ENCODE measurements around the gene MGAT4C. TPM values are rescaled to one million over a fixed set of nuclear protein-coding genes. Genes with fewer than 3 reads are reported as not detected.
A peak's percentile ranks its signal among the peaks of the same experiment; 100 is the strongest.
"Not testable (repeated sequence)": the region's sequence is repeated elsewhere in the genome, so short reads cannot be mapped to it uniquely, and the experiment has no call there.

The MGAT4C gene
- total and polyA plus RNA-seq, 8 donors = 0.20 to 2.7 (median 0.86) TPM

GRCh38 chr12:86104087-86104486 lies 152.1 kb downstream of the MGAT4C start:
- intact Hi-C loops (cut with DNase I) = no loop called here
- no peaks in the 10 kb centered on the region for H3K9me3 ChIP-seq
- ATAC-seq (no peak), DNase-seq (no peak)
- H3K27me3 ChIP-seq = no peaks in the 10 kb centered on the region
- no peak for TF ChIP-seq CTCF (IDR thresholded peaks at IDR 0.05)
- H3K4me3 ChIP-seq = no peak overlapping the region
- H3K4me1 ChIP-seq = no peaks in the 10 kb centered on the region
- H3K27ac ChIP-seq = no peak overlapping the region
- H3K36me3 ChIP-seq = no peaks in the 10 kb centered on the region

- no peak overlapping the region for H3K4me3 ChIP-seq
- peak in 2 of 4 donors; percentile 56 for DNase-seq
- no peaks in the 10 kb centered on the region for H3K27me3 ChIP-seq
- TF ChIP-seq CTCF (IDR thresholded peaks at IDR 0.05) = no peak
- no peaks in the 10 kb centered on the region for H3K4me1 ChIP-seq
- intact Hi-C loops (cut with DNase I) = no loop called here
- no peak for ATAC-seq
- no peaks in the 10 kb centered on the region for H3K9me3 ChIP-seq
- no peaks in the 10 kb centered on the region for H3K36me3 ChIP-seq
- H3K27ac ChIP-seq = no peak overlapping the region
These were observed 159.0 kb downstream of the MGAT4C start for GRCh38 chr12:86097161-86097560.

- TF ChIP-seq CTCF (IDR thresholded peaks at IDR 0.05) = no peak
- no peak overlapping the region for H3K27ac ChIP-seq
- H3K27me3 ChIP-seq = no peaks in the 10 kb centered on the region
- H3K4me1 ChIP-seq = no peaks in the 10 kb centered on the region
- no peaks in the 10 kb centered on the region for H3K9me3 ChIP-seq
- no peaks in the 10 kb centered on the region for H3K36me3 ChIP-seq
- H3K4me3 ChIP-seq = no peak overlapping the region
- DNase-seq = no peak
- intact Hi-C loops (cut with DNase I) = no loop called here
- ATAC-seq = no peak
These were observed 164.5 kb downstream of the MGAT4C start for GRCh38 chr12:86091681-86092080.

- DNase-seq (no peak), ATAC-seq (no peak)
- H3K4me1 ChIP-seq = no peaks in the 10 kb centered on the region
- intact Hi-C loops (cut with DNase I) = no loop called here
- no peaks in the 10 kb centered on the region for H3K27me3 ChIP-seq
- TF ChIP-seq CTCF (IDR thresholded peaks at IDR 0.05) = no peak
- no peak overlapping the region for H3K4me3 ChIP-seq
- H3K36me3 ChIP-seq = no peaks in the 10 kb centered on the region
- no peak overlapping the region for H3K27ac ChIP-seq
- no peaks in the 10 kb centered on the region for H3K9me3 ChIP-seq
These were observed 174.3 kb downstream of the MGAT4C start for GRCh38 chr12:86081843-86082242.

- H3K4me1 ChIP-seq; ATAC-seq; H3K36me3 ChIP-seq; H3K27me3 ChIP-seq; DNase-seq; H3K27ac ChIP-seq; H3K4me3 ChIP-seq; H3K9me3 ChIP-seq; intact Hi-C loops (cut with DNase I): not testable (repeated sequence)
These were observed 197.1 kb downstream of the MGAT4C start for GRCh38 chr12:86059052-86059451.

GRCh38 chr12:86057092-86057845 lies 198.9 kb downstream of the MGAT4C start:
- intact Hi-C loops (cut with DNase I) = no loop called here
- Histone ChIP-seq H3K36me3 (no peaks in the 10 kb centered on the region), H3K4me1 (no peaks in the 10 kb centered on the region), H3K4me3 (no peak overlapping the region), H3K27ac (no peak overlapping the region), H3K9me3 (peaks cover 0 to 1% of the 10 kb centered on the region in 2 donors), H3K27me3 (no peaks in the 10 kb centered on the region)
- no peak for TF ChIP-seq CTCF (IDR thresholded peaks at IDR 0.05)
- DNase-seq (no peak), ATAC-seq (no peak)
